T-cell (primary cell): ENCODE measurements around the gene FITM1. TPM values are rescaled to one million over a fixed set of nuclear protein-coding genes. Genes with fewer than 3 reads are reported as not detected.

ENCODE experiments used
- ATAC-seq, 4 experiments: fragments of 200-7000 bp in 3 of 4; fragments of 150-1000 bp in 1 of 4; cut with Tn5 transposase; replicated peaks in 1 of 4; 1 replicate in 3 of 4; 2 replicates in 1 of 4; pipeline ENCODE4 v1.10.0; 2021; ENCODE audit warnings: moderate library complexity in 3 of 4, mild to moderate bottlenecking in 2 of 4, moderate number of reproducible peaks in 1 of 4
- CTCF ChIA-PET, 2 donors: fragments of 300-600 bp; sonication (Branson Sonifier 250); formaldehyde crosslinking; loops; one replicate each; lab custom pipeline; 2022; ENCODE audit warnings: antibody characterized with exemption in 2 of 2; lab: Charles Lee
- POLR2A ChIA-PET, 2 donors: fragments of 300-600 bp; sonication (Branson Sonifier 250); formaldehyde crosslinking; loops; one replicate each; lab custom pipeline; 2022; ENCODE audit warnings: antibody characterized with exemption in 2 of 2; lab: Charles Lee
- DNase-seq, 35 experiments: peaks; one replicate each; pipeline versions ENCODE4 v3.0.0 to v3.0.0-alpha.2; 2013 to 2023
- H3K27ac ChIP-seq: one replicate; pipeline ENCODE4 v1.5.1; 2013; ENCODE audit warnings: low read length
- H3K27me3 ChIP-seq, 2 experiments: replicated peaks in 1 of 2; 1 replicate in 1 of 2; 2 replicates in 1 of 2; pipeline versions ENCODE4 v1.6.1 to v1.7.0; 2013; ENCODE audit warnings: low read length in 1 of 2, mixed read lengths in 1 of 2; ENCODE audit not compliant: control insufficient read depth in 2 of 2, insufficient read depth in 2 of 2; ENCODE audit errors: extremely low read depth in 1 of 2
- H3K36me3 ChIP-seq, 2 donors: 1 replicate in 1 of 2; 2 replicates in 1 of 2; pipeline versions ENCODE4 v1.6.1 to v1.7.0; 2013; ENCODE audit warnings: low read length in 1 of 2; ENCODE audit not compliant: control insufficient read depth in 2 of 2, insufficient read depth in 1 of 2; ENCODE audit errors: extremely low read depth in 1 of 2
- H3K4me1 ChIP-seq, 2 experiments: 1 replicate in 1 of 2; 2 replicates in 1 of 2; pipeline versions ENCODE4 v1.6.1 to v1.7.0; 2013; ENCODE audit warnings: low read length in 2 of 2, mixed read lengths in 1 of 2; ENCODE audit not compliant: insufficient read depth in 2 of 2, control insufficient read depth in 1 of 2; ENCODE audit errors: extremely low read depth in 1 of 2
- H3K4me3 ChIP-seq, 2 donors: 1 replicate in 1 of 2; 2 replicates in 1 of 2; pipeline versions ENCODE4 v1.5.1 to v1.7.0; 2013; ENCODE audit warnings: mild to moderate bottlenecking in 2 of 2, low read length in 1 of 2, moderate library complexity in 1 of 2; ENCODE audit not compliant: control insufficient read depth in 1 of 2; ENCODE audit errors: extremely low read depth in 1 of 2
- H3K9me3 ChIP-seq: 2 replicates; pipeline ENCODE4 v1.7.0; 2013
- H3K27ac Mint-ChIP-seq, 2 donors: one replicate each; pipeline ENCODE4 v1.8.0; 2020 to 2021; ENCODE audit warnings: mild to moderate bottlenecking in 2 of 2, mixed read lengths in 2 of 2
- H3K27me3 Mint-ChIP-seq, 2 donors: one replicate each; pipeline ENCODE4 v1.8.0; 2021 to 2022; ENCODE audit warnings: mixed read lengths in 2 of 2
- H3K36me3 Mint-ChIP-seq: one replicate; pipeline ENCODE4 v1.8.0; 2021; ENCODE audit warnings: mixed read lengths
- H3K4me1 Mint-ChIP-seq, 3 donors: one replicate each; pipeline ENCODE4 v1.8.0; 2020 to 2022; ENCODE audit warnings: mixed read lengths in 3 of 3, mild to moderate bottlenecking in 1 of 3
- H3K4me3 Mint-ChIP-seq, 3 donors: one replicate each; pipeline ENCODE4 v1.8.0; 2020 to 2022; ENCODE audit warnings: mild to moderate bottlenecking in 3 of 3, mixed read lengths in 3 of 3, moderate library complexity in 3 of 3
- H3K9me3 Mint-ChIP-seq, 3 donors: one replicate each; pipeline ENCODE4 v1.8.0; 2020 to 2022; ENCODE audit warnings: mixed read lengths in 3 of 3
- WGBS: methylation state at CpG from one replicate; pipeline ENCODE4 v1.1.5; 2013; ENCODE audit warnings: missing lambda C conversion rate; ENCODE audit not compliant: insufficient coverage; 5-methylcytosine and 5-hydroxymethylcytosine counted together
- total RNA-seq, 35 experiments: library from RNA in 6 of 35; stranded (reverse) in 6 of 35; fragments of 120-200 nt in 1 of 35; gene quantifications; one replicate each; pipeline versions ENCODE4 v1.2.1 to v1.2.4 and lab custom pipeline; 2013 to 2026

The FITM1 gene
- total RNA-seq, 5 donors from 2014 or later (not counting 1 experiment from before 2014, with no cell fraction given), result 2.5 to 3.5 (median 3.2) TPM

GRCh38 chr14:24114532-24115421 lies 15.7 kb upstream of the FITM1 start, which contains the start of the genes DCAF11 and NRL:
DCAF11 (plus strand) TSS chr14:24114777; CDS start chr14:24115595, 818 bp downstream.
NRL (minus strand) TSS chr14:24114949; CDS start chr14:24082848, 32,101 bp downstream.
- H3K4me1 ChIP-seq, result peaks cover 12 to 31% of the 10 kb centered on the region in 2 experiments
- Mint-ChIP-seq H3K27ac (peak within 1 kb of the TSS; percentile 98), H3K9me3 (no peaks in the 10 kb centered on the region), H3K36me3 (peaks cover 38% of the 10 kb centered on the region), H3K4me3 (peak within 1 kb of the TSS; percentile 90 to 94 (median 93)), H3K27me3 (no peaks in the 10 kb centered on the region), H3K4me1 (peaks cover 30 to 42% (median 32%) of the 10 kb centered on the region in 3 donors)
- CTCF ChIA-PET, result interaction anchor here (0.6 to 2.6 kb wide), 21 partner anchors 9 to 645 kb away, joined by 3 to 24 read pairs (median 5); partner anchors contain the start of genes IRF9 (in 2 of the 2), DHRS4 (in 1 of the 2), EMC9 (in 1 of the 2) and FITM1 (in 1 of the 2)
- H3K36me3 ChIP-seq, result peaks cover 0 to 35% of the 10 kb centered on the region in 2 donors
- ATAC-seq (peak; percentile 85 to 88 (median 87)), DNase-seq (peak; percentile 97 to 100 (median 99))
- H3K4me3 ChIP-seq, result peak within 1 kb of the TSS; percentile 94 to 99
- H3K9me3 ChIP-seq, result no peaks in the 10 kb centered on the region
- 0% methylated on average over 32 of the region's 65 CpGs for WGBS
- peak within 1 kb of the TSS; percentile 99 for H3K27ac ChIP-seq
- POLR2A ChIA-PET, result interaction anchor here (0.6 to 2.4 kb wide), 19 partner anchors 9 to 1277 kb away, joined by 3 to 23 read pairs (median 5); partner anchors contain the start of genes IPO4 (in 2 of the 2), PSME2 (in 2 of the 2), RNF31 (in 2 of the 2) and EMC9 (in 1 of the 2)
- no peaks in the 10 kb centered on the region for H3K27me3 ChIP-seq

- no peaks in the 10 kb centered on the region for H3K9me3 ChIP-seq
- ATAC-seq (no peak), DNase-seq (no peak)
- 3% methylated on average over 10 of the region's 14 CpGs for WGBS
- H3K4me1 ChIP-seq, result peaks cover 12 to 31% of the 10 kb centered on the region in 2 experiments
- H3K4me3 ChIP-seq, result peak overlapping the region; percentile 94 to 99
- H3K36me3 ChIP-seq, result peaks cover 0 to 42% of the 10 kb centered on the region in 2 donors
- H3K27me3 ChIP-seq, result no peaks in the 10 kb centered on the region
- Mint-ChIP-seq H3K27me3 (no peaks in the 10 kb centered on the region), H3K27ac (peak overlapping the region; percentile 98), H3K4me1 (peaks cover 30 to 40% (median 31%) of the 10 kb centered on the region in 3 donors), H3K4me3 (peak overlapping the region; percentile 90 to 94 (median 93)), H3K36me3 (peaks cover 41% of the 10 kb centered on the region), H3K9me3 (no peaks in the 10 kb centered on the region)
- peak overlapping the region; percentile 99 for H3K27ac ChIP-seq
- CTCF ChIA-PET, result interaction anchor here (0.6 to 2.6 kb wide), 15 partner anchors 16 to 321 kb away, joined by 3 to 24 read pairs (median 5); partner anchors contain the start of genes IRF9 (in 2 of the 2), DHRS4 (in 1 of the 2), EMC9 (in 1 of the 2) and FITM1 (in 1 of the 2)
- POLR2A ChIA-PET, result interaction anchor here (0.6 to 2.4 kb wide), 21 partner anchors 8 to 1278 kb away, joined by 3 to 23 read pairs (median 5); partner anchors contain the start of genes IPO4 (in 2 of the 2), PSME2 (in 2 of the 2), RNF31 (in 2 of the 2) and EMC9 (in 1 of the 2)
Observed at GRCh38 chr14:24115422-24116127, 14.9 kb upstream of the FITM1 start.

GRCh38 chr14:24116128-24116814 lies 14.2 kb upstream of the FITM1 start:
- Mint-ChIP-seq H3K4me3 (peak overlapping the region; percentile 90 to 94 (median 93)), H3K4me1 (peaks cover 29 to 39% (median 30%) of the 10 kb centered on the region in 3 donors), H3K36me3 (peaks cover 44% of the 10 kb centered on the region), H3K27me3 (no peaks in the 10 kb centered on the region), H3K27ac (peak overlapping the region; percentile 98), H3K9me3 (no peaks in the 10 kb centered on the region)
- ATAC-seq (no peak), DNase-seq (no peak)
- POLR2A ChIA-PET, result interaction anchor here (0.6 to 2.2 kb wide), 8 partner anchors 10 to 126 kb away, joined by 3 to 10 read pairs (median 4); partner anchors contain the start of genes IRF9 (in 1 of the 2), PSME2 (in 1 of the 2) and TINF2 (in 1 of the 2)
- H3K27me3 ChIP-seq, result no peaks in the 10 kb centered on the region
- H3K4me3 ChIP-seq, result peak overlapping the region; percentile 94 to 99
- peaks cover 0 to 49% of the 10 kb centered on the region in 2 donors for H3K36me3 ChIP-seq
- no peaks in the 10 kb centered on the region for H3K9me3 ChIP-seq
- CTCF ChIA-PET, result interaction anchor here (0.6 to 2.5 kb wide), 6 partner anchors 10 to 1461 kb away, joined by 3 to 20 read pairs (median 4); partner anchors contain the start of gene IRF9 (in 2 of the 2)
- no peak overlapping the region for H3K27ac ChIP-seq
- H3K4me1 ChIP-seq, result peaks cover 12 to 31% of the 10 kb centered on the region in 2 experiments
- 67% methylated on average over 1 of the region's 6 CpGs for WGBS

GRCh38 chr14:24117179-24117578 lies 13.3 kb upstream of the FITM1 start:
- DNase-seq, result no peak
- no peak overlapping the region for H3K27ac Mint-ChIP-seq
- H3K27me3 Mint-ChIP-seq, result no peaks in the 10 kb centered on the region
- ChIA-PET POLR2A (interaction anchor here (0.5 to 0.9 kb wide), 3 partner anchors 9 to 161 kb away, joined by 3 to 7 read pairs (median 4); partner anchors contain the start of gene IRF9 (in 1 of the 2)), CTCF (interaction anchor here (0.9 to 1.3 kb wide), 4 partner anchors 9 to 45 kb away, joined by 3 to 5 read pairs (median 4); partner anchors contain the start of gene IRF9 (in 1 of the 2))
- H3K4me1 Mint-ChIP-seq, result peaks cover 29 to 39% (median 30%) of the 10 kb centered on the region in 3 donors
- WGBS, result 100% methylated on average over 1 of the region's 6 CpGs
- ATAC-seq, result no peak
- Histone ChIP-seq H3K27me3 (no peaks in the 10 kb centered on the region), H3K4me1 (peaks cover 12 to 31% of the 10 kb centered on the region in 2 experiments), H3K4me3 (no peak overlapping the region), H3K27ac (no peak overlapping the region), H3K9me3 (no peaks in the 10 kb centered on the region), H3K36me3 (peaks cover 0 to 57% of the 10 kb centered on the region in 2 donors)
- peak overlapping the region in 1 of 3 donors; percentile 94 for H3K4me3 Mint-ChIP-seq
- H3K9me3 Mint-ChIP-seq, result no peaks in the 10 kb centered on the region
- H3K36me3 Mint-ChIP-seq, result peaks cover 49% of the 10 kb centered on the region

- Histone ChIP-seq H3K36me3 (peaks cover 3 to 81% of the 10 kb centered on the region in 2 donors), H3K27ac (no peak overlapping the region), H3K9me3 (no peaks in the 10 kb centered on the region), H3K27me3 (no peaks in the 10 kb centered on the region), H3K4me1 (peaks cover 12 to 24% of the 10 kb centered on the region in 2 experiments), H3K4me3 (no peak overlapping the region)
- Mint-ChIP-seq H3K9me3 (no peaks in the 10 kb centered on the region), H3K36me3 (peaks cover 68% of the 10 kb centered on the region), H3K27ac (no peak overlapping the region), H3K27me3 (no peaks in the 10 kb centered on the region), H3K4me3 (no peak overlapping the region), H3K4me1 (peaks cover 29 to 37% (median 30%) of the 10 kb centered on the region in 3 donors)
- DNase-seq (no peak), ATAC-seq (no peak)
- 86% methylated on average over 4 of the region's 6 CpGs for WGBS
- ChIA-PET CTCF (interaction anchor here in 1 of 2 donors (0.6 kb wide), 3 partner anchors 11 to 1137 kb away, joined by 3 to 5 read pairs (median 3); partner anchors contain the start of gene AJUBA), POLR2A (interaction anchor here in 1 of 2 donors (0.6 kb wide), 1 partner anchor 43 kb away, joined by 3 read pairs; no protein-coding TSS in a partner anchor)
Observed at GRCh38 chr14:24119691-24120090, 10.8 kb upstream of the FITM1 start.
